ENCODE data around the gene CGN.

GRCh38 chr1:151508833-151509232, 2.4 kb upstream of the CGN start:
- TF ChIP-seq, protein P1, sequence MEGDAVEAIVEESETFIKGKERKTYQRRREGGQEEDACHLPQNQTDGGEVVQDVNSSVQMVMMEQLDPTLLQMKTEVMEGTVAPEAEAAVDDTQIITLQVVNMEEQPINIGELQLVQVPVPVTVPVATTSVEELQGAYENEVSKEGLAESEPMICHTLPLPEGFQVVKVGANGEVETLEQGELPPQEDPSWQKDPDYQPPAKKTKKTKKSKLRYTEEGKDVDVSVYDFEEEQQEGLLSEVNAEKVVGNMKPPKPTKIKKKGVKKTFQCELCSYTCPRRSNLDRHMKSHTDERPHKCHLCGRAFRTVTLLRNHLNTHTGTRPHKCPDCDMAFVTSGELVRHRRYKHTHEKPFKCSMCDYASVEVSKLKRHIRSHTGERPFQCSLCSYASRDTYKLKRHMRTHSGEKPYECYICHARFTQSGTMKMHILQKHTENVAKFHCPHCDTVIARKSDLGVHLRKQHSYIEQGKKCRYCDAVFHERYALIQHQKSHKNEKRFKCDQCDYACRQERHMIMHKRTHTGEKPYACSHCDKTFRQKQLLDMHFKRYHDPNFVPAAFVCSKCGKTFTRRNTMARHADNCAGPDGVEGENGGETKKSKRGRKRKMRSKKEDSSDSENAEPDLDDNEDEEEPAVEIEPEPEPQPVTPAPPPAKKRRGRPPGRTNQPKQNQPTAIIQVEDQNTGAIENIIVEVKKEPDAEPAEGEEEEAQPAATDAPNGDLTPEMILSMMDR (conservative IDR thresholded peaks at IDR 0.05): no peak
- TF ChIP-seq ZFX (IDR thresholded peaks at IDR 0.05): no peak
